SIG-M5 treated with dmso at 0.1 percent for 504 hours (cell line): ENCODE results near the gene MCU.

ENCODE experiments used
- DNase-seq: peaks from one replicate; lab custom pipeline; 2025; ENCODE audit not compliant: unreplicated experiment; lab: John Stamatoyannopoulos, UW

Gene MCU

GRCh38 chr10:72935361-72935760 lies 243.4 kb downstream of the MCU start:
- no peak for DNase-seq
